Measurements from ENCODE around the gene SLC6A4. TPM values are rescaled to one million over a fixed set of nuclear protein-coding genes. Genes with fewer than 3 reads are reported as not detected.

The SLC6A4 gene
- total RNA-seq, 2 donors from 2014 or later: 0.38 to 1.8 TPM

- 86 to 94% methylated on average over 13 to 15 of the region's 15 CpGs for WGBS, 2 experiments (ENCODE audit: insufficient coverage in 1 of 2, insufficient read length in 1 of 2)
- H3K27me3 Mint-ChIP-seq (ENCODE audit: insufficient read depth): peaks cover 22% of the 10 kb centered on the region
- Histone ChIP-seq H3K4me3 (ENCODE audit: low read length) (no peak overlapping the region), H3K9ac (ENCODE audit: extremely low read depth, low read length, poor library complexity, severe bottlenecking) (no peak overlapping the region), H3K9me3 (ENCODE audit: control insufficient read depth, low read length) (no peaks in the 10 kb centered on the region), H3K36me3 (ENCODE audit: control insufficient read depth, insufficient read depth, low read length) (no peaks in the 10 kb centered on the region), H3K27ac (ENCODE audit: low read depth, low read length) (no peak overlapping the region), H3K4me1 (ENCODE audit: control insufficient read depth, insufficient read depth, low read length) (no peaks in the 10 kb centered on the region), H3K27me3 (ENCODE audit: control insufficient read depth, insufficient read depth, low read length, poor library complexity, severe bottlenecking) (peaks cover 13% of the 10 kb centered on the region)
- no peaks in the 10 kb centered on the region for H3K9me3 Mint-ChIP-seq
- no peak for TF ChIP-seq CTCF (conservative IDR thresholded peaks at IDR 0.05)
- H3K4me3 Mint-ChIP-seq: no peak overlapping the region
- no peak for DNase-seq
- no peak overlapping the region for H3K27ac Mint-ChIP-seq
- H3K4me1 Mint-ChIP-seq: peaks cover 8% of the 10 kb centered on the region
- H3K36me3 Mint-ChIP-seq (ENCODE audit: low read depth): no peaks in the 10 kb centered on the region
These were observed 9.5 kb downstream of the SLC6A4 start for GRCh38 chr17:30225919-30226553.

GRCh38 chr17:30225112-30225511, 10.4 kb downstream of the SLC6A4 start:
- Histone ChIP-seq H3K4me3 (ENCODE audit: low read length) (no peak overlapping the region), H3K4me1 (ENCODE audit: control insufficient read depth, insufficient read depth, low read length) (peaks cover 4% of the 10 kb centered on the region), H3K27me3 (ENCODE audit: control insufficient read depth, insufficient read depth, low read length, poor library complexity, severe bottlenecking) (peaks cover 4% of the 10 kb centered on the region), H3K27ac (ENCODE audit: low read depth, low read length) (no peak overlapping the region), H3K9ac (ENCODE audit: extremely low read depth, low read length, poor library complexity, severe bottlenecking) (no peak overlapping the region), H3K36me3 (ENCODE audit: control insufficient read depth, insufficient read depth, low read length) (no peaks in the 10 kb centered on the region), H3K9me3 (ENCODE audit: control insufficient read depth, low read length) (no peaks in the 10 kb centered on the region)
- TF ChIP-seq CTCF (conservative IDR thresholded peaks at IDR 0.05): no peak
- H3K27ac Mint-ChIP-seq: no peak overlapping the region
- WGBS, 2 experiments (ENCODE audit: insufficient coverage in 1 of 2, insufficient read length in 1 of 2): 86 to 87% methylated on average over 3 of the region's 3 CpGs
- no peak overlapping the region for H3K4me3 Mint-ChIP-seq
- peaks cover 14% of the 10 kb centered on the region for H3K4me1 Mint-ChIP-seq
- no peak for DNase-seq
- peaks cover 17% of the 10 kb centered on the region for H3K27me3 Mint-ChIP-seq (ENCODE audit: insufficient read depth)
- H3K9me3 Mint-ChIP-seq: no peaks in the 10 kb centered on the region
- H3K36me3 Mint-ChIP-seq (ENCODE audit: low read depth): no peaks in the 10 kb centered on the region

- no peak overlapping the region for H3K27ac ChIP-seq (ENCODE audit: low read depth, low read length)
- H3K36me3 ChIP-seq (ENCODE audit: control insufficient read depth, insufficient read depth, low read length): no peaks in the 10 kb centered on the region
- no peak for TF ChIP-seq CTCF (conservative IDR thresholded peaks at IDR 0.05)
- H3K9me3 Mint-ChIP-seq: no peaks in the 10 kb centered on the region
- H3K27ac Mint-ChIP-seq: no peak overlapping the region
- 82 to 88% methylated on average over 5 to 8 of the region's 8 CpGs for WGBS, 2 experiments (ENCODE audit: insufficient coverage in 1 of 2, insufficient read length in 1 of 2)
- peaks cover 10% of the 10 kb centered on the region for H3K4me1 ChIP-seq (ENCODE audit: control insufficient read depth, insufficient read depth, low read length)
- no peaks in the 10 kb centered on the region for H3K36me3 Mint-ChIP-seq (ENCODE audit: low read depth)
- DNase-seq: no peak
- peaks cover 19% of the 10 kb centered on the region for H3K4me1 Mint-ChIP-seq
- H3K9me3 ChIP-seq (ENCODE audit: control insufficient read depth, low read length): no peaks in the 10 kb centered on the region
- H3K4me3 Mint-ChIP-seq: no peak overlapping the region
- H3K27me3 Mint-ChIP-seq (ENCODE audit: insufficient read depth): peaks cover 12% of the 10 kb centered on the region
- no peaks in the 10 kb centered on the region for H3K27me3 ChIP-seq (ENCODE audit: control insufficient read depth, insufficient read depth, low read length, poor library complexity, severe bottlenecking)
- no peak overlapping the region for H3K9ac ChIP-seq (ENCODE audit: extremely low read depth, low read length, poor library complexity, severe bottlenecking)
- no peak overlapping the region for H3K4me3 ChIP-seq (ENCODE audit: low read length)
These were observed 11.0 kb downstream of the SLC6A4 start for GRCh38 chr17:30224419-30224960.

Measured in endodermal cell (in vitro differentiated cells).